A549 (cell line): ENCODE results near the gene PHF20. TPM values are rescaled to one million over a fixed set of nuclear protein-coding genes. Genes with fewer than 3 reads are reported as not detected.

Experiments
- ATAC-seq, 2 experiments: fragments of 200-7000 bp in 1 of 2; fragments of >200 bp in 1 of 2; cut with Nextera tagmentation in 1 of 2; cut with Tn5 transposase in 1 of 2; 3 replicates each; pipeline versions ENCODE4 v1.8.0 to v1.9.1; 2018 to 2020; ENCODE audit warnings: mild to moderate bottlenecking in 1 of 2, moderate library complexity in 1 of 2
- CTCF ChIA-PET: fragments of 300-600 bp; sonication (Branson Sonifier 250); formaldehyde crosslinking; extraction: SDS; loops from one replicate; lab custom pipeline; 2021; ENCODE audit warnings: antibody characterized with exemption, inconsistent platforms; lab: Yijun Ruan, JAX
- POLR2A ChIA-PET: fragments of 350-600 bp; formaldehyde crosslinking; extraction: SDS; loops from one replicate; lab custom pipeline; 2021; ENCODE audit warnings: antibody characterized with exemption, inconsistent platforms; lab: Yijun Ruan, JAX
- DNase-seq, 2 experiments: peaks; one replicate each; pipeline versions ENCODE4 v3.0.0 to v3.0.0-alpha.2; 2011 to 2016; ENCODE audit warnings: low read depth in 1 of 2, low spot score in 1 of 2
- FAIRE-seq: peaks from 2 replicates; lab custom pipeline; 2011; peaks lifted over from hg19 to GRCh38; lab: Jason Lieb, UNC
- H3K27ac ChIP-seq, 2 experiments: fragments of >200 bp; sonication (Bioruptor Twin); formaldehyde crosslinking; 3 replicates each; pipeline ENCODE4 v1.5.1; 2016 to 2017
- H3K4me1 ChIP-seq: fragments of >200 bp; sonication (Bioruptor Twin); formaldehyde crosslinking; 3 replicates; pipeline ENCODE4 v1.6.1; 2016
- H3K4me2 ChIP-seq: fragments of >200 bp; sonication (Bioruptor Twin); formaldehyde crosslinking; 3 replicates; pipeline ENCODE4 v1.6.1; 2016
- H3K4me3 ChIP-seq: fragments of >200 bp; sonication (Bioruptor Twin); formaldehyde crosslinking; 3 replicates; pipeline ENCODE4 v1.5.1; 2016
- H3K9me3 ChIP-seq: fragments of >200 bp; sonication (Bioruptor Twin); formaldehyde crosslinking; 3 replicates; pipeline ENCODE4 v1.6.1; 2016
- ATOH8 ChIP-seq: fragments of 250-450 bp; sonication (Bioruptor Pico); IDR thresholded peaks from 2 replicates; pipeline ENCODE4 v1.5.0; 2020; ENCODE audit warnings: low read depth, mild to moderate bottlenecking, moderate library complexity
- CEBPB ChIP-seq, 2 experiments: fragments of >200 bp in 1 of 2; sonication (Bioruptor Twin) in 1 of 2; formaldehyde crosslinking in 1 of 2; IDR thresholded peaks; 2 replicates each; pipeline ENCODE4 v1.6.1; 2012 to 2016
- CHD4 ChIP-seq: fragments of 200-600 bp; sonication (generic); IDR thresholded peaks from 2 replicates; pipeline ENCODE4 v1.6.1; 2016; ENCODE audit warnings: antibody characterized with exemption, mild to moderate bottlenecking, borderline replicate concordance
- EHMT2 ChIP-seq: fragments of 200-600 bp; sonication (generic); IDR thresholded peaks from 2 replicates; pipeline ENCODE4 v1.6.1; 2016; ENCODE audit warnings: antibody characterized with exemption, low read depth, mild to moderate bottlenecking, moderate library complexity
- FOXS1 ChIP-seq: fragments of 250-450 bp; sonication (Bioruptor Pico); IDR thresholded peaks from 2 replicates; pipeline ENCODE4 v1.5.0; 2020; ENCODE audit warnings: mild to moderate bottlenecking, moderate library complexity
- HDAC2 ChIP-seq: fragments of 200-600 bp; sonication (generic); IDR thresholded peaks from 2 replicates; pipeline ENCODE4 v1.6.1; 2016
- HOXB13 ChIP-seq: fragments of 250-450 bp; sonication (Bioruptor Pico); IDR thresholded peaks from 2 replicates; pipeline ENCODE4 v1.5.0; 2020; ENCODE audit warnings: low read depth, mild to moderate bottlenecking, moderate library complexity
- JUN ChIP-seq, 2 experiments: fragments of >200 bp; sonication (Bioruptor Twin); formaldehyde crosslinking; IDR thresholded peaks; 2 replicates in 1 of 2; 3 replicates in 1 of 2; pipeline ENCODE4 v1.6.1; 2016 to 2017
- KDM1A ChIP-seq: fragments of 200-600 bp; sonication (generic); IDR thresholded peaks from 2 replicates; pipeline ENCODE4 v1.6.1; 2016; ENCODE audit warnings: low read depth, mild to moderate bottlenecking
- MAFK ChIP-seq: fragments of 450-650 bp; IDR thresholded peaks from 2 replicates; pipeline ENCODE4 v1.6.1; 2014; ENCODE audit not compliant: partially characterized antibody
- MAZ ChIP-seq: fragments of 150-350 bp; IDR thresholded peaks from 2 replicates; pipeline ENCODE4 v1.6.1; 2014; ENCODE audit warnings: antibody characterized with exemption, low read depth, low read length, borderline replicate concordance
- PBX3 ChIP-seq: IDR thresholded peaks from 2 replicates; pipeline ENCODE4 v1.6.1; 2012
- RAD21 ChIP-seq, 2 experiments: fragments of >200 bp in 1 of 2; sonication (Bioruptor Twin) in 1 of 2; formaldehyde crosslinking in 1 of 2; IDR thresholded peaks in 1 of 2; conservative IDR thresholded peaks in 1 of 2; 2 replicates in 1 of 2; 3 replicates in 1 of 2; pipeline ENCODE4 v1.6.1; 2012 to 2018; ENCODE audit warnings: inconsistent platforms in 1 of 2
- RFX5 ChIP-seq: fragments of 450-650 bp; IDR thresholded peaks from 2 replicates; pipeline ENCODE4 v1.7.1; 2014; ENCODE audit warnings: antibody characterized with exemption, mild to moderate bottlenecking, moderate library complexity
- RNF2 ChIP-seq: fragments of 200-600 bp; sonication (generic); IDR thresholded peaks from 2 replicates; pipeline ENCODE4 v1.6.1; 2016; ENCODE audit warnings: low read depth, mild to moderate bottlenecking, antibody characterized with exemption, moderate library complexity, borderline replicate concordance
- SREBF2 ChIP-seq: fragments of 450-650 bp; IDR thresholded peaks from 2 replicates; pipeline ENCODE4 v1.6.1; 2014; ENCODE audit warnings: mild to moderate bottlenecking, moderate library complexity
- TFCP2L1 ChIP-seq: fragments of 250-450 bp; sonication (Bioruptor Pico); IDR thresholded peaks from 2 replicates; pipeline ENCODE4 v1.5.0; 2021; ENCODE audit warnings: mild to moderate bottlenecking
- TP53 ChIP-seq: fragments of 250-450 bp; sonication (Bioruptor Pico); IDR thresholded peaks from 2 replicates; pipeline ENCODE4 v1.5.0; 2021; ENCODE audit warnings: mild to moderate bottlenecking, moderate library complexity
- WGBS: methylation state at CpG from one replicate; pipeline ENCODE4 v1.1.6; 2017; ENCODE audit errors: missing lambda C conversion rate; 5-methylcytosine and 5-hydroxymethylcytosine counted together
- polyA plus RNA-seq, 4 experiments: library from polyadenylated mRNA; depleted of rRNA in 3 of 4; stranded (reverse); fragments of >200 nt; fragmentation: RNase III in 1 of 4; extraction: RNeasy Plus Mini Kit Qiagen cat#74134 plus additional on column Dnase treatment in 1 of 4; gene quantifications; 2 replicates in 3 of 4; 3 replicates in 1 of 4; pipeline ENCODE4 v1.2.3, GENCODE V29; 2011 to 2017
- TF ChIP-seq, protein P1 (sequence below): fragments of >200 bp; sonication (Bioruptor Twin); formaldehyde crosslinking; IDR thresholded peaks from 3 replicates; pipeline ENCODE4 v1.5.1; 2016

Gene PHF20
- polyA plus RNA-seq, 2 of the 4 experiments (the other 2 are of a cell fraction), result 24.0 to 32.8 TPM

DNA sequence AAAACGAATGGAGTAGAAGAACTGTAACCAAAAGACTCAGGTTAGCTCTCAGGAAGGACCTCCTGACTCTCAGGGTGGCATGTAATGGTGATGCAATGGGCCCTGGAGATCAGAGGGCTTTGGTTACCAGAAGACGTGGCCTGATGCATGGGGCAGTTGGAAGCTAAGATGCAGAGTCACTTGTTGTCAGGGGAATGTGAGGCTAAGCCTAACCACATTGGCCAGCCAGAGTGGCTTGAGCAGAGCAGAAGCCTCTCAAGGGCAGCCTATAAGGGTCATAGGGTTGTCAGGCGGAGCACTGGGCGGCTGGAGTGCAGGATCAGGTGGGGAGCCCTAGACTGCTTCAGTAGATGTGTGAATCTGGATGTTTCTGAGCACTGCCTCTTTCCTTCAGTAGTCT is 202.4 kb downstream of the PHF20 start:
- no peaks in the 10 kb centered on the region for H3K9me3 ChIP-seq
- FAIRE-seq (no peak), ATAC-seq (peak in 1 of 2 experiments; percentile 55; a peak in 3 of 6 replicates)
- CTCF ChIA-PET, result interaction anchor here (0.6 to 14.2 kb wide), 5 partner anchors 19 to 411 kb away, joined by 4 to 137 read pairs (median 7); partner anchors contain the start of gene SCAND1
- H3K27ac ChIP-seq, result no peak overlapping the region
- TF ChIP-seq ATOH8 (CRISPR knock-in tag) (no peak), RFX5 (peak; percentile 92)
- TF ChIP-seq, all 56 proteins: peak for 1
- WGBS, result 69% methylated on average over 4 of the region's 4 CpGs
- Histone ChIP-seq H3K4me1 (peaks cover 8% of the 10 kb centered on the region; the same call in 2 of the 3 replicates), H3K4me3 (no peak overlapping the region), H3K4me2 (no peak overlapping the region)
- DNase-seq, result no peak
- POLR2A ChIA-PET, result no interaction called here

- Histone ChIP-seq H3K4me2 (no peak overlapping the region), H3K27ac (no peak overlapping the region), H3K9me3 (no peaks in the 10 kb centered on the region), H3K4me1 (peaks cover 13% of the 10 kb centered on the region; the same call in 2 of the 3 replicates), H3K4me3 (no peak overlapping the region)
- ChIA-PET POLR2A (no interaction called here), CTCF (interaction anchor here (1.7 to 14.2 kb wide), 2 partner anchors 17 to 163 kb away, joined by 8 to 137 read pairs; no protein-coding TSS in a partner anchor)
- no peak for TF ChIP-seq EHMT2
- TF ChIP-seq PBX3, result no peak
- TF ChIP-seq ATOH8 (CRISPR knock-in tag), result no peak
- 75% methylated on average over 9 of the region's 9 CpGs for WGBS
- FAIRE-seq, result no peak
- no peak; a peak in 1 of 6 replicates for ATAC-seq
- DNase-seq, result no peak
Measured at GRCh38 chr20:35975576-35976373, 204.0 kb downstream of the PHF20 start.

GRCh38 chr20:35978041-35978513 is 206.3 kb downstream of the PHF20 start:
- H3K4me1 ChIP-seq, result peaks cover 13% of the 10 kb centered on the region; the same call in 2 of the 3 replicates
- 89% methylated on average over 9 of the region's 9 CpGs for WGBS
- POLR2A ChIA-PET, result interaction anchor here (1.4 kb wide), 1 partner anchor 24 kb away, joined by 3 read pairs; the partner anchor contains the start of gene SCAND1
- no peaks in the 10 kb centered on the region for H3K9me3 ChIP-seq
- CTCF ChIA-PET, result interaction anchor here (0.7 to 21.0 kb wide), 5 partner anchors 14 to 224 kb away, joined by 3 to 516 read pairs (median 23); partner anchors contain the start of gene SCAND1
- H3K4me2 ChIP-seq, result 0 out of 3 replicates have a peak overlapping the region, but pooled peaks have one; percentile 15
- peak overlapping the region; percentile 8 to 28; a peak in 3 of 6 replicates for H3K27ac ChIP-seq
- ATAC-seq, result no peak
- DNase-seq, result no peak
- TF ChIP-seq HOXB13, result no peak
- TF ChIP-seq CHD4, result no peak
- no peak for TF ChIP-seq TFCP2L1
- no peak for TF ChIP-seq SREBF2
- peak in 1 of 2 experiments; percentile 32; a peak in 1 of 4 replicates for TF ChIP-seq CEBPB (IDR thresholded peaks at IDR 0.05)
- TF ChIP-seq MAFK, result no peak
- TF ChIP-seq ATOH8 (CRISPR knock-in tag), result no peak
- TF ChIP-seq, all 56 proteins: peak for 1
- no peak for FAIRE-seq
- H3K4me3 ChIP-seq, result no peak overlapping the region

GRCh38 chr20:35979544-35979943 is 207.7 kb downstream of the PHF20 start:
- H3K4me3 ChIP-seq, result no peak overlapping the region
- 44% methylated on average over 5 of the region's 5 CpGs for WGBS
- ChIA-PET CTCF (interaction anchor here (0.6 to 21.0 kb wide), 4 partner anchors 14 to 559 kb away, joined by 3 to 516 read pairs (median 80); partner anchors contain the start of gene SCAND1), POLR2A (no interaction called here)
- H3K9me3 ChIP-seq, result no peaks in the 10 kb centered on the region
- no peak for DNase-seq
- peaks cover 13% of the 10 kb centered on the region; the same call in 2 of the 3 replicates for H3K4me1 ChIP-seq
- no peak for FAIRE-seq
- 0 out of 6 replicates have a peak overlapping the region, but pooled peaks of 1 of the 2 experiments have one; percentile 16 for H3K27ac ChIP-seq
- 0 out of 3 replicates have a peak overlapping the region, but pooled peaks have one; percentile 7 for H3K4me2 ChIP-seq
- TF ChIP-seq RNF2 (no peak), KDM1A (no peak), TP53 (CRISPR knock-in tag) (no peak), JUN (IDR thresholded peaks at IDR 0.05) (no peak), MAZ (no peak), FOXS1 (CRISPR knock-in tag) (no peak), HDAC2 (no peak), RAD21 (conservative IDR thresholded peaks at IDR 0.05 in 1 of 2, IDR thresholded peaks at IDR 0.05 in 1 of 2) (no peak)
- TF ChIP-seq, protein P1, sequence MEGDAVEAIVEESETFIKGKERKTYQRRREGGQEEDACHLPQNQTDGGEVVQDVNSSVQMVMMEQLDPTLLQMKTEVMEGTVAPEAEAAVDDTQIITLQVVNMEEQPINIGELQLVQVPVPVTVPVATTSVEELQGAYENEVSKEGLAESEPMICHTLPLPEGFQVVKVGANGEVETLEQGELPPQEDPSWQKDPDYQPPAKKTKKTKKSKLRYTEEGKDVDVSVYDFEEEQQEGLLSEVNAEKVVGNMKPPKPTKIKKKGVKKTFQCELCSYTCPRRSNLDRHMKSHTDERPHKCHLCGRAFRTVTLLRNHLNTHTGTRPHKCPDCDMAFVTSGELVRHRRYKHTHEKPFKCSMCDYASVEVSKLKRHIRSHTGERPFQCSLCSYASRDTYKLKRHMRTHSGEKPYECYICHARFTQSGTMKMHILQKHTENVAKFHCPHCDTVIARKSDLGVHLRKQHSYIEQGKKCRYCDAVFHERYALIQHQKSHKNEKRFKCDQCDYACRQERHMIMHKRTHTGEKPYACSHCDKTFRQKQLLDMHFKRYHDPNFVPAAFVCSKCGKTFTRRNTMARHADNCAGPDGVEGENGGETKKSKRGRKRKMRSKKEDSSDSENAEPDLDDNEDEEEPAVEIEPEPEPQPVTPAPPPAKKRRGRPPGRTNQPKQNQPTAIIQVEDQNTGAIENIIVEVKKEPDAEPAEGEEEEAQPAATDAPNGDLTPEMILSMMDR, result no peak
- no peak for ATAC-seq
